HepG2 (cell line): ENCODE results near the gene CELF2. TPM values are rescaled to one million over a fixed set of nuclear protein-coding genes. Genes with fewer than 3 reads are reported as not detected.

Experiments used
- ATAC-seq: fragments of 200-7000 bp; cut with Tn5 transposase; 3 replicates; pipeline ENCODE4 v1.9.1; 2020; ENCODE audit warnings: mild to moderate bottlenecking, moderate library complexity
- BruUV-seq: library from RNA; stranded (reverse); fragments of 400-500 nt; replicated peaks from 2 replicates; lab custom pipeline; 2021; lab: Mats Ljungman, UMichigan
- CTCF ChIA-PET: fragments of 300-600 bp; formaldehyde crosslinking; extraction: SDS; loops from one replicate; lab custom pipeline; 2021; ENCODE audit warnings: low total read pairs, inconsistent platforms, low intra/inter-chr PET ratio; lab: Yijun Ruan, JAX
- POLR2A ChIA-PET: fragments of 350-600 bp; sonication (Branson Sonifier 250); formaldehyde crosslinking; loops from one replicate; lab custom pipeline; 2020; ENCODE audit warnings: antibody characterized with exemption, inconsistent platforms; lab: Yijun Ruan, JAX
- DNase-seq: peaks from one replicate; pipeline ENCODE4 v3.0.0-alpha.2; 2015; ENCODE audit warnings: low spot score
- FAIRE-seq: peaks from 3 replicates; lab custom pipeline; 2011; peaks lifted over from hg19 to GRCh38; lab: Jason Lieb, UNC
- H2AFZ ChIP-seq: one replicate; pipeline ENCODE4 v1.6.1; 2011; ENCODE audit warnings: low read length, inconsistent platforms
- H3K27ac ChIP-seq: fragments of 300-600 bp; 3 replicates; pipeline ENCODE4 v1.8.0; 2011; ENCODE audit warnings: mixed run types, mild to moderate bottlenecking, mixed read lengths, low read length, inconsistent platforms; ENCODE audit not compliant: insufficient read depth; ENCODE audit errors: extremely low read length
- H3K27me3 ChIP-seq, 2 experiments: fragments of 200-600 bp in 1 of 2; 2 replicates in 1 of 2; 3 replicates in 1 of 2; pipeline versions ENCODE4 v1.6.0 to v1.8.0; 2011; ENCODE audit warnings: low read length in 2 of 2, mild to moderate bottlenecking in 2 of 2, moderate library complexity in 2 of 2, inconsistent platforms in 1 of 2; ENCODE audit not compliant: insufficient read depth in 2 of 2, control insufficient read depth in 1 of 2
- H3K36me3 ChIP-seq, 2 experiments: fragments of 200-600 bp in 1 of 2; replicated peaks in 1 of 2; 2 replicates in 1 of 2; 3 replicates in 1 of 2; pipeline versions ENCODE4 v1.5.1 to v1.8.0; 2011; ENCODE audit warnings: low read length in 2 of 2, inconsistent platforms in 1 of 2; ENCODE audit not compliant: insufficient read depth in 2 of 2, control insufficient read depth in 1 of 2
- H3K4me1 ChIP-seq: 2 replicates; pipeline ENCODE4 v1.5.1; 2012; ENCODE audit warnings: low read length, inconsistent platforms; ENCODE audit not compliant: insufficient read depth
- H3K4me2 ChIP-seq: 2 replicates; pipeline ENCODE4 v1.6.0; 2011; ENCODE audit warnings: low read depth, low read length, inconsistent platforms
- H3K4me3 ChIP-seq, 3 experiments: fragments of 200-600 bp in 1 of 3; sonication (generic), shearing (Covaris generic) in 1 of 3; replicated peaks in 1 of 3; 2 replicates each; pipeline ENCODE4 v1.5.1; 2011 to 2016; ENCODE audit warnings: low read length in 3 of 3, inconsistent platforms in 2 of 3, low read depth in 2 of 3, mild to moderate bottlenecking in 2 of 3, control low read depth in 1 of 3, mixed read lengths in 1 of 3; ENCODE audit not compliant: insufficient read depth in 1 of 3
- H3K79me2 ChIP-seq: one replicate; pipeline ENCODE4 v1.6.1; 2011; ENCODE audit warnings: low read length, inconsistent platforms; ENCODE audit not compliant: insufficient read depth
- H3K9ac ChIP-seq: 2 replicates; pipeline ENCODE4 v1.6.0; 2011; ENCODE audit warnings: mild to moderate bottlenecking, low read depth, low read length, inconsistent platforms; ENCODE audit not compliant: insufficient read depth
- H3K9me3 ChIP-seq: 2 replicates; pipeline ENCODE4 v1.5.1; 2012; ENCODE audit warnings: mild to moderate bottlenecking, low read length
- H4K20me1 ChIP-seq: 2 replicates; pipeline ENCODE4 v1.6.0; 2011; ENCODE audit warnings: inconsistent platforms, mild to moderate bottlenecking, low read length, moderate library complexity; ENCODE audit not compliant: insufficient read depth
- ARID2 ChIP-seq: sonication (generic); formaldehyde crosslinking; IDR thresholded peaks from 2 replicates; pipeline ENCODE4 v1.8.1; 2022; ENCODE audit warnings: mild to moderate bottlenecking, missing genetic modification reagents, borderline replicate concordance
- FOXP1 ChIP-seq, 2 experiments: fragments of 450-650 bp in 1 of 2; IDR thresholded peaks; 2 replicates each; pipeline ENCODE4 v1.6.1; 2017 to 2018; ENCODE audit warnings: antibody characterized with exemption in 1 of 2
- HIVEP1 ChIP-seq: sonication (generic); formaldehyde crosslinking; IDR thresholded peaks from 2 replicates; pipeline ENCODE4 v1.4.0; 2020; ENCODE audit warnings: mild to moderate bottlenecking, missing genetic modification reagents
- KDM4B ChIP-seq: sonication (generic); formaldehyde crosslinking; IDR thresholded peaks from 2 replicates; pipeline ENCODE4 v1.4.0; 2020; ENCODE audit warnings: missing genetic modification reagents
- MAFK ChIP-seq, 2 experiments: IDR thresholded peaks in 1 of 2; conservative IDR thresholded peaks in 1 of 2; 2 replicates each; pipeline ENCODE4 v1.6.1; 2011; ENCODE audit warnings: improper control_type of control experiment in 2 of 2, low read length in 2 of 2
- MBD4 ChIP-seq: IDR thresholded peaks from 2 replicates; pipeline ENCODE4 v1.6.1; 2012; ENCODE audit warnings: low read length, inconsistent platforms, borderline replicate concordance
- MTA1 ChIP-seq: sonication (generic); formaldehyde crosslinking; IDR thresholded peaks from 2 replicates; pipeline ENCODE4 v1.4.0; 2020; ENCODE audit warnings: missing genetic modification reagents, mild to moderate bottlenecking, borderline replicate concordance
- NKX3-1 ChIP-seq: sonication (generic); formaldehyde crosslinking; IDR thresholded peaks from 2 replicates; pipeline ENCODE4 v1.5.0; 2020; ENCODE audit warnings: missing genetic modification reagents
- RARA ChIP-seq: IDR thresholded peaks from 2 replicates; pipeline ENCODE4 v1.6.1; 2016; ENCODE audit warnings: missing genetic modification reagents, missing compliant biosample characterization
- SNAI1 ChIP-seq: sonication (generic); formaldehyde crosslinking; IDR thresholded peaks from 2 replicates; pipeline ENCODE4 v1.5.0; 2020; ENCODE audit warnings: mild to moderate bottlenecking, missing genetic modification reagents, borderline replicate concordance
- ZNF24 ChIP-seq: fragments of 450-650 bp; IDR thresholded peaks from 2 replicates; pipeline ENCODE4 v1.6.1; 2017; ENCODE audit warnings: antibody characterized with exemption, mild to moderate bottlenecking
- ZNF343 ChIP-seq: sonication (generic); formaldehyde crosslinking; IDR thresholded peaks from 2 replicates; pipeline ENCODE4 v1.4.0; 2020; ENCODE audit warnings: mild to moderate bottlenecking, missing genetic modification reagents
- ZNF562 ChIP-seq: sonication (generic); formaldehyde crosslinking; IDR thresholded peaks from 2 replicates; pipeline ENCODE4 v1.8.0; 2022; ENCODE audit warnings: missing genetic modification reagents, borderline replicate concordance
- WGBS: methylation state at CpG from one replicate; pipeline ENCODE4 v1.1.6; 2017; ENCODE audit warnings: low lambda C conversion rate; 5-methylcytosine and 5-hydroxymethylcytosine counted together
- in situ Hi-C: cut with HindIII; loops from 2 replicates; pipeline ENCODE4 v1.10.0; 2017; ENCODE audit warnings: low pct_unique_long_range_greater_than_20kb; ENCODE audit not compliant: extremely low pct_ligation_motif_present
- intact Hi-C: fragments of 100-400 bp; cut with micrococcal nuclease; formaldehyde crosslinking; loops from one replicate; pipeline ENCODE4 v1.10.0; 2022; ENCODE audit not compliant: unreplicated experiment
- polyA plus RNA-seq, 8 experiments: library from polyadenylated mRNA; depleted of rRNA in 3 of 8; stranded (reverse) in 7 of 8; unstranded in 1 of 8; fragments of >200 nt; fragmentation: Illumina TruSeq in 4 of 8; extraction: Trizol in 4 of 8; gene quantifications; 2 replicates each; pipeline versions ENCODE4 v1.2.1 to v1.2.3, GENCODE V29; 2011 to 2016; ENCODE audit warnings: low read depth in 4 of 8, missing spikeins in 1 of 8, mixed read lengths in 1 of 8; ENCODE audit not compliant: insufficient read depth in 1 of 8
- total RNA-seq, 5 experiments: library from RNA; depleted of rRNA; stranded (reverse); fragments of >200 nt; fragmentation: Illumina TruSeq; extraction: Trizol; gene quantifications; 2 replicates each; pipeline ENCODE4 v1.2.3, GENCODE V29; 2016; ENCODE audit warnings: low read depth in 1 of 5
- TF ChIP-seq, protein P1 (sequence below): IDR thresholded peaks from 2 replicates; pipeline ENCODE4 v1.6.1; 2016

The CELF2 gene
- total and polyA plus RNA-seq, 2 of the 13 experiments (the other 11 are each of a cell fraction or from before 2014, with no cell fraction given) = not detected

DNA sequence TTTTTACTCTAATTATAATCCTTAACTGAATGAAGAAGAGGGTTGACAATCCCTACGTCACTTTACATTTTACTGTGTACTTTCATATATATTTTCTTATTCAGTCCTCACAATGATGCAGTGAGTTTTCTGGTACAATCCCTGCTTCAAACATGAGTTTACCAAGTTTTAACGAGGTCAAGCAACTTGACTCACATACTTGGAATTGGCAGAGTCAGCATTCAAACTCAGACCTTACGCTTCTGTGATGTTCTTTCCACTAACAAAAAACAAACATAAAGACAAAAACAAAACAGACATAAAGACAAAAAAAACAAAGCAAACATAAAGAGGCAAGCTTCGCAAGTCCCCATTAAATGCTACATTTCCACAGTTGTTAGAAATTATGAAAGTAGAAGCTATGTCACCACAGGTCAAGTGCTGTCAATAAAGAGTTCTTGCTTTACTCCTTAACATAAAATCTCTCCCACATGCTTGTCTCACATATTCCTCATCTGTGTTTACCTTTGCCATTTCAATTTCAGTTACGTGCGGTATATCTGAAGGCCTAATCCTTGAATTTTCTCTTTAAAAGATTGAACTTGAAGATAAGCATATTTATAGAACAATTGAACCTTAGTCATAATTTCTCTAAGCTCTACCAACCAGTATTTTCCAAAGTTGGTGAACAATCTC is 217.3 kb downstream of the CELF2 start:
- 59% methylated on average over 6 of the region's 6 CpGs for WGBS
- Histone ChIP-seq H3K4me3 (no peak overlapping the region), H4K20me1 (no peaks in the 10 kb centered on the region), H3K36me3 (no peaks in the 10 kb centered on the region)
- CTCF ChIA-PET = no interaction called here
- DNase-seq = no peak
- no peak for FAIRE-seq
- no peak for TF ChIP-seq MTA1 (CRISPR knock-in tag)
- no peak for TF ChIP-seq ZNF343 (CRISPR knock-in tag)
- TF ChIP-seq MAFK (conservative IDR thresholded peaks at IDR 0.05 in 1 of 2, IDR thresholded peaks at IDR 0.05 in 1 of 2; ENCODE audit: low read length in 2 of 2) = peak in 1 of 2 experiments; percentile 31; a peak in 1 of 4 replicates
- TF ChIP-seq, all 625 proteins: peak for 1
- Histone ChIP-seq H3K27me3 (peaks cover 1 to 25% of the 10 kb centered on the region in 2 experiments; a peak in 3 of 5 replicates), H2AFZ (no peak overlapping the region), H3K4me1 (no peaks in the 10 kb centered on the region), H3K79me2 (no peaks in the 10 kb centered on the region), H3K9ac (no peak overlapping the region), H3K9me3 (no peaks in the 10 kb centered on the region), H3K4me2 (no peak overlapping the region), H3K27ac (no peak overlapping the region)
- in situ Hi-C loops = no loop called here
- intact Hi-C loops = no loop called here
- ATAC-seq = no peak
- BruUV-seq = no TSS peak
- POLR2A ChIA-PET = no interaction called here

DNA sequence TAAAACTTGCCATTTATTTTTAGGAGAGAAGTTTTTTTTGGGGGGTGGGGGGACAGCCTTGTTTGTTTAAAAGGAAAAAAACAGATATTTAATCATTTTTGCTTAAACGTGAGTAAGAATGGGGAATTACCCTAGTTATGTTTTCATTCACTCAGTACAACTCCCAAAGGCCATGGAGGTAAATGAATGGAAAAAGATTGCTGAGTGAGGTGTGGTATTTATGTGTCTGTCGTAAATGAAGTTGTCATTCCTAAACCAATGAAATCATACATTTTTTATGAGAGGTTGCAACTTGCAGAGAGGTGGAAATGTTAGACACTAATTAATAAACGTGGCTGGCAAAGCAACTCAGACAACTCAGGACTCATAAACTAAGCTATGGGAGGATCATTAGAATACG is 218.1 kb downstream of the CELF2 start:
- no peak overlapping the region for H3K4me2 ChIP-seq
- DNase-seq (no peak), FAIRE-seq (no peak), ATAC-seq (no peak)
- H3K9ac ChIP-seq = no peak overlapping the region
- no peak overlapping the region for H3K4me3 ChIP-seq
- no peaks in the 10 kb centered on the region for H3K36me3 ChIP-seq
- peaks cover 1 to 32% of the 10 kb centered on the region in 2 experiments; a peak in 3 of 5 replicates for H3K27me3 ChIP-seq
- ChIA-PET CTCF (no interaction called here), POLR2A (no interaction called here)
- H3K27ac ChIP-seq = no peak overlapping the region
- intact Hi-C loops (no loop called here), in situ Hi-C loops (no loop called here)
- no peaks in the 10 kb centered on the region for H3K79me2 ChIP-seq
- TF ChIP-seq KDM4B (CRISPR knock-in tag) (no peak), HIVEP1 (CRISPR knock-in tag) (no peak), FOXP1 (IDR thresholded peaks at IDR 0.05) (no peak), FOXP1 (CRISPR knock-in tag; IDR thresholded peaks at IDR 0.05) (no peak), SNAI1 (CRISPR knock-in tag) (no peak), ARID2 (CRISPR knock-in tag) (no peak), NKX3-1 (CRISPR knock-in tag) (no peak), ZNF562 (CRISPR knock-in tag) (no peak), ZNF24 (no peak), MBD4 (no peak), RARA (CRISPR knock-in tag) (no peak)
- TF ChIP-seq, protein P1, sequence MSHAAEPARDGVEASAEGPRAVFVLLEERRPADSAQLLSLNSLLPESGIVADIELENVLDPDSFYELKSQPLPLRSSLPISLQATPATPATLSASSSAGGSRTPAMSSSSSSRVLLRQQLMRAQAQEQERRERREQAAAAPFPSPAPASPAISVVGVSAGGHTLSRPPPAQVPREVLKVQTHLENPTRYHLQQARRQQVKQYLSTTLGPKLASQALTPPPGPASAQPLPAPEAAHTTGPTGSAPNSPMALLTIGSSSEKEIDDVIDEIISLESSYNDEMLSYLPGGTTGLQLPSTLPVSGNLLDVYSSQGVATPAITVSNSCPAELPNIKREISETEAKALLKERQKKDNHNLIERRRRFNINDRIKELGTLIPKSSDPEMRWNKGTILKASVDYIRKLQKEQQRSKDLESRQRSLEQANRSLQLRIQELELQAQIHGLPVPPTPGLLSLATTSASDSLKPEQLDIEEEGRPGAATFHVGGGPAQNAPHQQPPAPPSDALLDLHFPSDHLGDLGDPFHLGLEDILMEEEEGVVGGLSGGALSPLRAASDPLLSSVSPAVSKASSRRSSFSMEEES (CRISPR knock-in tag) = no peak
- WGBS = 3% methylated on average over 4 of the region's 4 CpGs
- H4K20me1 ChIP-seq = no peaks in the 10 kb centered on the region
- no peak overlapping the region for H2AFZ ChIP-seq
- BruUV-seq = no TSS peak
- H3K4me1 ChIP-seq = no peaks in the 10 kb centered on the region
- no peaks in the 10 kb centered on the region for H3K9me3 ChIP-seq
